ENCODE measurements around the gene SNRNP200. TPM values are rescaled to one million over a fixed set of nuclear protein-coding genes. Genes with fewer than 3 reads are reported as not detected.

Gene SNRNP200
- polyA plus RNA-seq, 10 donors: 78.0 to 108 (median 89.2) TPM

GRCh38 chr2:96252526-96252925 lies 52.8 kb downstream of the SNRNP200 start:
- no peak for DNase-seq

GRCh38 chr2:96251721-96252292 lies 53.5 kb downstream of the SNRNP200 start:
- peak in 1 of 3 donors; percentile 43 for DNase-seq

DNA sequence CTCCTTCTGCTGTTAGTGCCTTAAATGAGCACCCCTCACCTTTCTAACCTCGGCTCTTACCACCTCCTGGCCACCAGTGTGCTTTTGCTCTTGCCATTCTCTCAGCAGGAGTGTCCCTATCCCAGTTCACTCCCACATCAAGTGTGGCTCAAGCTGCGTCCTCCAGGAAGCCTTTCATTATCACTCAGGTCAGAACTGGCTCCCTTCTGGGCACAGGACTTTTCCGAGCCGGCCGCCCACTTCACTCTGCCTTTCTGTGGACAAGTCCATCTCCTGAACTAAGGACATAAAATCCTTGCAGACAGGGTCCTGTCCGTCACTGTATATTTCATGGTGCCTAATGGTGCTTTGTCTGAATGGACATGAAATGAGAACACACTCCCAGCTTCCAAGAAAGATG lies 55.2 kb downstream of the SNRNP200 start:
- no peak for DNase-seq

DNA sequence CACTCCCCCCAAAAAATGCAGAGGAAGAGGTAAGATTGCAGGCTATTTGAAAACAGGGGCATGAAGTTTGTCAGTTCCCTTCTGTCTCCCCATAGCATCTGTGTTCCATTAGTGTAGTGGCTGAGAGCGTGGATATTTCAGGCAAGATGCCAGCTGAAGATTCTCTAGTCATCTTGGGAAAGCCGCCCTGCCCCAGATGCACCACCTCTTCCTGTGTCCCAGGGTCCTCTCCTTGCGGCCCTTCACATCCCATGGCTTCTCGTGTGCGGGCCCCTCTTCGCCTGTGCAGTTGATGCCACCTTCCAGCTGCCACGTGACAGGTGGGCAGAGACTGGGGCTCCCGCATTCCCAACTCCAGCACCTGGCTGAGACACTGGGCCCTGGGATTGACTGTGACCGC lies 55.7 kb downstream of the SNRNP200 start:
- peak; percentile 73 to 85 (median 75) for DNase-seq

GRCh38 chr2:96248624-96249023 lies 56.7 kb downstream of the SNRNP200 start:
- DNase-seq: no peak

- no peak for DNase-seq
These were observed 57.5 kb downstream of the SNRNP200 start for GRCh38 chr2:96247896-96248295.

GRCh38 chr2:96247009-96247408 lies 58.3 kb downstream of the SNRNP200 start:
- DNase-seq: no peak

- no peak for DNase-seq
These were observed 59.5 kb downstream of the SNRNP200 start for GRCh38 chr2:96245609-96246390.

DNA sequence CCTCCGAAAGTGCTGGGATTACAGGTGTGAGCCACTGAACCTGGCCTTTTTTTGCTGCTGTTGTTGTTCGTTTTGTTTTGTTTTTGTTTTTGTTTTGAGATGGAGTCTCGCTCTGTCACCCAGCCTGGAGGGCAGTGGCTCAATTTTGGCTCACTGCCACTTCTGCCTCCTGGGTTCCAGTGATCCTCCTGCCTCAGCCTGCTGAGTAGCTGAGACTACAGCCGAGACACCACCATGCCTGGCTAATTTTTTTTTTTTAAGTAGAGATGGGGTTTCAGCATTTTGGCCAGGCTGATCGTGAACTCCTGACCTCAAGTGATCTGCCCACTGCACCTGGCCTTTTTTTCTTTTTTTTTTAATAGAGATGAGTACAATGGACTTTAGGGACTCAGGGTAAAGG lies 61.5 kb downstream of the SNRNP200 start:
- DNase-seq: no peak

- no peak for DNase-seq
These were observed 63.3 kb downstream of the SNRNP200 start for GRCh38 chr2:96241900-96242611.

- no peak for DNase-seq
These were observed 64.1 kb downstream of the SNRNP200 start for GRCh38 chr2:96241227-96241626.

DNA sequence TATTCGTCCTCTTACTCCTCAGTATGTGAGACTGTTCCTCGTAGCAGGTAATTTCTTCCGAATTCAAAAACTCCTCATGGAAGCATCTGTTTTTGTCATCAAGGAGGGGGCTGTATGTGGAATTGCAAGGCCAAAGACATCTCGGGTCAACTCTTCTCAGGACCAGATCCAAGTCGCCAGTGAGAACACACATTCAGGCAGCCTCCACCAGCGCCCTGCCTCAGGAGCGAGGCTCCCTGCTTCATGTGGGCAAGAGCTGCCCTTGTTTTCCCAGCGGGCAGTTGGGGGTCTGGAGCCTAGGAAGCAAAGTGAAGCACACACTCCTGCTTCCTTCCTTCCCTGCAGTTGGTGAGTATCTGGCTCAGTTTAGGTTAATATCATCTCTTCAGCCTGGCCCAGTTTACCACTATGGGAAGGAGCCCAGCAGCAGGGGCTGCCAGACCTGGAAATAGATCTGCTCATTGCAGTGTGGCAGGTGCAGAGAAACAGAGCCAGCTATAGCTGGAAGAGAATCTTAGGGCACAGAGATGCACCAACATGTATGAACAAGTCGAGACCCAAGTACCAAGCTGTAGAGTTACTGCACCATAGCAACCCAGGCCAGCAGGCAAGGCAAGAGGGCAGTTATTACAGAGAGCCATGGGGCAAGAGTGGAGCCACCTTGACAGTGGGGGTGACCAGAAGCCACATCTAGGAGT lies 64.9 kb downstream of the SNRNP200 start:
- DNase-seq: peak in 1 of 3 donors; percentile 44

- no peak for DNase-seq
These were observed 65.5 kb downstream of the SNRNP200 start for GRCh38 chr2:96239745-96240264.

GRCh38 chr2:96239091-96239490 lies 66.3 kb downstream of the SNRNP200 start:
- DNase-seq: no peak

GRCh38 chr2:96238266-96238665 lies 67.1 kb downstream of the SNRNP200 start:
- DNase-seq: no peak

DNA sequence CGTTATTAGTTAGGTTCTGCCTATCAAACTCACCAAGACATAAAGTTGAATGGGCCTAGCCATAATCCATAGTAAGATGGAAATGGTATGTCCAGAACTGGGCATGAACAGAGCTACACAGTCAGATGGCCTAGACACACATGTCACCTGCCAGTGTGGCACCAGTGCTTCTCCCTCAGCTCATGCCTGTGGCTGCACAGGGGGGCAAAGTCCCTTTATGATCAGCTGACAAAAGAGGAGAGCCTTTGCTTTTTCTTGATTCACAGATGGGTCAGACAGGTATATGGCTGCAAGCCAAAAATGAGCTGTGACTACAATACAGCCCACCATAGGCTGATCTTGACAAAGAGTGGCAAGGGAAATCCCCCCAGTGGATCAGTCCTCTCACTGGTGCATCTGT lies 68.5 kb downstream of the SNRNP200 start:
- no peak for DNase-seq

- no peak for DNase-seq
These were observed 71.4 kb downstream of the SNRNP200 start for GRCh38 chr2:96233880-96234316.

DNA sequence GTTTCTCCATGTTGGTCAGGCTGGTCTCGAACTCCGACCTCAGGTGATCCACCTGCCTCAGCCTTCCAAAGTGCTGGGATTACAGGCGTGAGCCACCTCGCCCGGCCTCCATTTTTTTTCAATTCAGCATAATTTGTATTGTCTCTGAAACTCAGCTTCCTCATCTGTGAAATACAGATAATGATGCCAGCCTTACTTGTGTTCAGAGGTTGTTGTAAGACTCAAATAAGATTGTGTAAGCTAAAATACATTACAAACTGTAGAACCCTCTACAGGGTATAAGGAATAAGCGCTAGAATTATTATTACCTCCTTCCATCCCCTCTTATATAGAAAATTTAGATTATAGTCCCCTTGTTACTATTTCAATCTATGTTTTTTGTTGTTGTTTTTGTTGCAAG lies 71.9 kb downstream of the SNRNP200 start:
- no peak for DNase-seq

DNA sequence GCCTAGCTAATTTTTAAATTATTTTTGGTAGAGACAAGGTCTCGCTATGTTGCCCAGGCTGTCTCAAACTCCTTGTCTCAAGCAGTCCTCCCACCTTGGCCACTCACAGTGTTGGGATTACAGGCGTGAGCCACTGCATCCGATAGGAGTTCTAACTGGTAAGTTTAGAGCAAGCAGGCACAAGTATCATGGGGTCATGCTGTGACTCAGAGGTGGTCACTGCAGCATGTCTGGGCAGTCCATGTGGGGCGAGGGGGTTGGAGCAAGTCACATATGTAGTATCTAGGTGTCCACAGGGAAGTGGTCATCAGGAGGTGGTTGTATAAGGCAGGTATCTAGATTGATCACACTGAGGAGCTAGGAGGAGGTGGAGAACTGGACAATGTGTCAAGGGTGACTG lies 74.0 kb downstream of the SNRNP200 start:
- DNase-seq: no peak

DNA sequence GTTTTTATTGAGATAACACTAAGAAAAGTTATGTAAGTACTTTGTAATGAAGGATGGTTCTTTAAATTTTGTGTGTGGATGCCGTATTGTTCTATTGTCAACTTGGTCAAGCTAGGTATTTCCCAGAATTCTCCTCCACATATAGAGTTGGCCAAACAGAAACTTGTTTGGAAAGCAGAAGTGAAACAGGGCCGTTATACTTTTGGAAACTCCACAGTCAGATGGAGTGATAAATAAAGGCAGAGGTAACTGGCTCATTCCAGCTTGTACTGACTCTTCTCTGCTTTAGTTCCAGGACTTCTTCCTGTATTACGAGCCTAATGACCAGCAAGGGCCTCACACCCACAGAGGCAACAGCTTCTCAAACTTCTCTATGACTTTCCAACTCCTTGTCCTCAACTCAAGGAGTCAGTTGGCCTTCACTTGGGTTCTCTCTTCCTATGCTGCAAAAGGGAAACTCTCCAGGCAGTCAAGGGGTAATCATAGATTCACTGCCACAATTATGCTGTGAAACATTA lies 80.3 kb downstream of the SNRNP200 start:
- DNase-seq: peak in 1 of 3 donors; percentile 38

Data from muscle of back (tissue), 11 donors.